ENCODE results near the gene BANK1. TPM values are rescaled to one million over a fixed set of nuclear protein-coding genes. Genes with fewer than 3 reads are reported as not detected.

The BANK1 gene
- total RNA-seq, 1 donor from 2014 or later = 0.19 TPM

DNA sequence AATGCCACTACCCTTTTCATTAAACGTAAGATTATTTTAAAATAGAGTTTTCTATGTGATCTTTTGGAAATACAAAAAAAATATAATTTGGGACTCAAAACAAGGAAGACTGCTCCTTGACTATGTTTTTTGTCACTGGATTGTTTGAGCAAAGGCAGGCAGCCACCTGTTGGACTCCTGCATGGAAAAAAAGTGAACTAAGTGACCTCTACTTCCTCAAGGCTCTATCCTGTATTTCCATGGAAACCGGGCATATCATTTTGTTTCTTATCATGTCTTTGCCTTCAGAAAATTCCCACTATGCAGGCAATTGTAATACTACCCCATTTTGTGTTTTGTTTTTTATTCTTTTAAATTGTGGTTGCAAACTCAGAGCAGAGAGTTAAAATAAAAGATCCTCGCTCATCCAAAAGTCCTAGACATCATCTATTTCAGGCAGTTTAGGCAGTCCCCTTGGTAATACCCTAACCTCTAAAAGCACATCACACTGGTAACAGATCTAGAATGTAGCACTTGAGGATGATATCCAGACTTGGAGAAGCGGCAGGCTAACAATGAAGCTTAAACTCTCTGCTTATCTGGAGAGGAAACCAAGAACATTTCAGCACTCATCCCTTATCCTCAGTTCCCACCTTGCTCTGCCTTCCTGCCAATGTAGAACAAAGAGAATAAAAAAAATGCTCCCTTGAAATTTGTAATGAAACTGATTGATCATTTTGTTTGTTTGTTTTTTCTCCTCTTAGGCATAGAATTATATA lies 165.7 kb downstream of the BANK1 start:
- Histone ChIP-seq H3K9me3 (ENCODE audit: low read depth) (no peaks in the 10 kb centered on the region), H3K27me3 (no peaks in the 10 kb centered on the region), H4K20me1 (ENCODE audit: low read depth) (no peaks in the 10 kb centered on the region), H3K9ac (no peak overlapping the region), H3K4me1 (peaks cover 15% of the 10 kb centered on the region), H2AFZ (replicated peaks) (no peak overlapping the region), H3K4me2 (no peak overlapping the region), H3F3A (ENCODE audit: low read depth) (no peaks in the 10 kb centered on the region), H3K4me3 (no peak overlapping the region), H3K36me3 (no peaks in the 10 kb centered on the region), H3K27ac (no peak overlapping the region), H3K79me2 (ENCODE audit: low read depth) (no peaks in the 10 kb centered on the region)
- H3K4me3 Mint-ChIP-seq = no peak overlapping the region
- H3K9me3 Mint-ChIP-seq = no peaks in the 10 kb centered on the region
- DNase-seq (ENCODE audit: low spot score) = no peak
- TF ChIP-seq, protein P1, sequence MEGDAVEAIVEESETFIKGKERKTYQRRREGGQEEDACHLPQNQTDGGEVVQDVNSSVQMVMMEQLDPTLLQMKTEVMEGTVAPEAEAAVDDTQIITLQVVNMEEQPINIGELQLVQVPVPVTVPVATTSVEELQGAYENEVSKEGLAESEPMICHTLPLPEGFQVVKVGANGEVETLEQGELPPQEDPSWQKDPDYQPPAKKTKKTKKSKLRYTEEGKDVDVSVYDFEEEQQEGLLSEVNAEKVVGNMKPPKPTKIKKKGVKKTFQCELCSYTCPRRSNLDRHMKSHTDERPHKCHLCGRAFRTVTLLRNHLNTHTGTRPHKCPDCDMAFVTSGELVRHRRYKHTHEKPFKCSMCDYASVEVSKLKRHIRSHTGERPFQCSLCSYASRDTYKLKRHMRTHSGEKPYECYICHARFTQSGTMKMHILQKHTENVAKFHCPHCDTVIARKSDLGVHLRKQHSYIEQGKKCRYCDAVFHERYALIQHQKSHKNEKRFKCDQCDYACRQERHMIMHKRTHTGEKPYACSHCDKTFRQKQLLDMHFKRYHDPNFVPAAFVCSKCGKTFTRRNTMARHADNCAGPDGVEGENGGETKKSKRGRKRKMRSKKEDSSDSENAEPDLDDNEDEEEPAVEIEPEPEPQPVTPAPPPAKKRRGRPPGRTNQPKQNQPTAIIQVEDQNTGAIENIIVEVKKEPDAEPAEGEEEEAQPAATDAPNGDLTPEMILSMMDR (IDR thresholded peaks at IDR 0.05) = no peak
- no peak for TF ChIP-seq EZH2phosphoT487 (IDR thresholded peaks at IDR 0.05)
- no peak for TF ChIP-seq EZH2 (IDR thresholded peaks at IDR 0.05)
- no peaks in the 10 kb centered on the region for H3K27me3 Mint-ChIP-seq (ENCODE audit: insufficient read depth, low read depth)
- H3K27ac Mint-ChIP-seq = no peak overlapping the region
- H3K4me1 Mint-ChIP-seq = peaks cover 31% of the 10 kb centered on the region
- no peaks in the 10 kb centered on the region for H3K36me3 Mint-ChIP-seq

DNA sequence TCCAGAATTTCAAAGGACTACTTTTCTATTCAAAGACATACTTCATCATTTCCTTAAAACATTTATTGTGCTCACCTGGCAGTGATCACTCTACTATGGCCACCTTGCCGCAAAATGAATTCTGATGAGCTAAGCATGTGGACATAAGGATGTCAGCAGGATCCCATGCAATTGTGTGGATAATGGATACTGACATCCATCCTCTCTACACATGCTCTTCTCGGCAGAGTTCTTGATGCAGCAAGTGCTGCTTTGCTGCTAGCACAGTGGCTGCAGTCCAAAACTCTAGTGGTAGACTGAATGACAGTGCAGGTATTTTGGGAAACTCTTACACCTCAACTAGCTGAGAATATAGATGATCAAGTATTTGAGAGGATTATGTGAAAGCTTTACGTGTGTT lies 168.0 kb downstream of the BANK1 start:
- no peaks in the 10 kb centered on the region for H3K27me3 ChIP-seq
- Mint-ChIP-seq H3K36me3 (no peaks in the 10 kb centered on the region), H3K27ac (no peak overlapping the region), H3K27me3 (ENCODE audit: insufficient read depth, low read depth) (peaks cover 2% of the 10 kb centered on the region), H3K9me3 (no peaks in the 10 kb centered on the region), H3K4me1 (peaks cover 33% of the 10 kb centered on the region), H3K4me3 (no peak overlapping the region)
- no peak overlapping the region for H3K9ac ChIP-seq
- H3K36me3 ChIP-seq = no peaks in the 10 kb centered on the region
- no peak for DNase-seq (ENCODE audit: low spot score)
- no peak overlapping the region for H3K4me3 ChIP-seq
- H4K20me1 ChIP-seq (ENCODE audit: low read depth) = no peaks in the 10 kb centered on the region
- peaks cover 11% of the 10 kb centered on the region for H3K4me1 ChIP-seq
- H3F3A ChIP-seq (ENCODE audit: low read depth) = no peaks in the 10 kb centered on the region
- H3K79me2 ChIP-seq (ENCODE audit: low read depth) = no peaks in the 10 kb centered on the region
- H3K27ac ChIP-seq = no peak overlapping the region
- TF ChIP-seq EZH2phosphoT487 (IDR thresholded peaks at IDR 0.05) (no peak), EZH2 (IDR thresholded peaks at IDR 0.05) (no peak)
- TF ChIP-seq, protein P1 (IDR thresholded peaks at IDR 0.05) = no peak
- no peak overlapping the region for H2AFZ ChIP-seq (replicated peaks)
- no peak overlapping the region for H3K4me2 ChIP-seq
- no peaks in the 10 kb centered on the region for H3K9me3 ChIP-seq (ENCODE audit: low read depth)

DNA sequence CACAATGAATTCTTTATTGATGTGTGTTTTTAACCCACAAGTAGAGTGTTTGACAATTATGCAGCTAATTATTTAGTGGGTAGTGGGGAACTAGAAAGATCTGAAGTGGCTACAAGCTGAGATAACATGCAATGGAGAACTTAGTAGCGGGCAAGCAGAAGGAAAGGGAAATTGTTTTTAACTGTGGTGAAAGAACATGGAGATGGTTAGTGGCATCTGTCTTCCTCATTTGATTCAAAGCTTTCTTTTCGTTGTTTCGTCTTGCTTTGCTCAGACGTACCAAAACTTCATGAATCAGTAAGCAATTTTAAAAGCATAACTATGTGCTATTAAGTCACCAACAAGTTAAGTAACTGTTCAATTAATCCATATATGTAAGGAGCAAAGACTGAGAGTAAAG lies 169.9 kb downstream of the BANK1 start:
- Histone ChIP-seq H3K9ac (no peak overlapping the region), H3K4me3 (no peak overlapping the region), H3K4me1 (no peaks in the 10 kb centered on the region), H3K4me2 (no peak overlapping the region), H3K79me2 (ENCODE audit: low read depth) (no peaks in the 10 kb centered on the region), H3F3A (ENCODE audit: low read depth) (no peaks in the 10 kb centered on the region), H3K9me3 (ENCODE audit: low read depth) (no peaks in the 10 kb centered on the region), H4K20me1 (ENCODE audit: low read depth) (no peaks in the 10 kb centered on the region), H3K27me3 (no peaks in the 10 kb centered on the region), H2AFZ (replicated peaks) (peak overlapping the region; percentile 30), H3K27ac (no peak overlapping the region), H3K36me3 (no peaks in the 10 kb centered on the region)
- Mint-ChIP-seq H3K27ac (no peak overlapping the region), H3K36me3 (no peaks in the 10 kb centered on the region), H3K27me3 (ENCODE audit: insufficient read depth, low read depth) (peaks cover 2% of the 10 kb centered on the region), H3K4me1 (peaks cover 14% of the 10 kb centered on the region), H3K4me3 (no peak overlapping the region), H3K9me3 (no peaks in the 10 kb centered on the region)
- DNase-seq (ENCODE audit: low spot score) = no peak
- TF ChIP-seq, protein P1 (IDR thresholded peaks at IDR 0.05) = no peak
- TF ChIP-seq EZH2 (IDR thresholded peaks at IDR 0.05) (no peak), EZH2phosphoT487 (IDR thresholded peaks at IDR 0.05) (no peak)
